Measurements from ENCODE around the gene PPTC7.

DNA sequence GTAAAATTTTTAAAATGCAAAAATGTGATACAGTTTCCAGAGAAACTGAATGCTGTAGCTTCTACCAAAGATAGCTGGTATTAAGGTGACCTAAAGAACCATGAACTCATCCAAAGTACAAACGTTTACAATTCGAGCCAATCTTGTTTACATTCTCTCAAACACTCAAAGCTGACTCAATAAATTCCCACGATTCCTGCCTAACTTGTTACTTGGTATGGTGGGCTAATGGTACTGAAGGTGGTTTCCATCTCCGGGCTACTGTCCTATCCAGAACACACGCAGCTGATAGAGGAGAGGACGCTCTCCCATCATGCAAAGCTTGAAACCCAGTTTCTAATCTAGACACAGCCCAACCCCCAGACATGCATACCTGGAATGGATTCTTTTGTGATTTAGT is 49.5 kb downstream of the PPTC7 start:
- TF ChIP-seq, protein P1, sequence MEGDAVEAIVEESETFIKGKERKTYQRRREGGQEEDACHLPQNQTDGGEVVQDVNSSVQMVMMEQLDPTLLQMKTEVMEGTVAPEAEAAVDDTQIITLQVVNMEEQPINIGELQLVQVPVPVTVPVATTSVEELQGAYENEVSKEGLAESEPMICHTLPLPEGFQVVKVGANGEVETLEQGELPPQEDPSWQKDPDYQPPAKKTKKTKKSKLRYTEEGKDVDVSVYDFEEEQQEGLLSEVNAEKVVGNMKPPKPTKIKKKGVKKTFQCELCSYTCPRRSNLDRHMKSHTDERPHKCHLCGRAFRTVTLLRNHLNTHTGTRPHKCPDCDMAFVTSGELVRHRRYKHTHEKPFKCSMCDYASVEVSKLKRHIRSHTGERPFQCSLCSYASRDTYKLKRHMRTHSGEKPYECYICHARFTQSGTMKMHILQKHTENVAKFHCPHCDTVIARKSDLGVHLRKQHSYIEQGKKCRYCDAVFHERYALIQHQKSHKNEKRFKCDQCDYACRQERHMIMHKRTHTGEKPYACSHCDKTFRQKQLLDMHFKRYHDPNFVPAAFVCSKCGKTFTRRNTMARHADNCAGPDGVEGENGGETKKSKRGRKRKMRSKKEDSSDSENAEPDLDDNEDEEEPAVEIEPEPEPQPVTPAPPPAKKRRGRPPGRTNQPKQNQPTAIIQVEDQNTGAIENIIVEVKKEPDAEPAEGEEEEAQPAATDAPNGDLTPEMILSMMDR (conservative IDR thresholded peaks at IDR 0.05 in 1 of 2, IDR thresholded peaks at IDR 0.05 in 1 of 2; ENCODE audit: low read depth in 1 of 2, low read length in 2 of 2): no peak
- TF ChIP-seq EZH2 (IDR thresholded peaks at IDR 0.05; ENCODE audit: low read length, missing control alignments): no peak

Measured in fibroblast of lung (primary cell).